DMS 273 (cell line): ENCODE measurements around the gene SHOX.
"Not testable (repeated sequence)": the region's sequence is repeated elsewhere in the genome, so short reads cannot be mapped to it uniquely, and the experiment has no call there.

Experiments used
- DNase-seq: peaks from one replicate; lab custom pipeline; 2025; ENCODE audit not compliant: unreplicated experiment; lab: John Stamatoyannopoulos, UW

Gene SHOX

GRCh38 chrX:636981-637659, 6.5 kb downstream of the SHOX start:
- DNase-seq = no peak

DNA sequence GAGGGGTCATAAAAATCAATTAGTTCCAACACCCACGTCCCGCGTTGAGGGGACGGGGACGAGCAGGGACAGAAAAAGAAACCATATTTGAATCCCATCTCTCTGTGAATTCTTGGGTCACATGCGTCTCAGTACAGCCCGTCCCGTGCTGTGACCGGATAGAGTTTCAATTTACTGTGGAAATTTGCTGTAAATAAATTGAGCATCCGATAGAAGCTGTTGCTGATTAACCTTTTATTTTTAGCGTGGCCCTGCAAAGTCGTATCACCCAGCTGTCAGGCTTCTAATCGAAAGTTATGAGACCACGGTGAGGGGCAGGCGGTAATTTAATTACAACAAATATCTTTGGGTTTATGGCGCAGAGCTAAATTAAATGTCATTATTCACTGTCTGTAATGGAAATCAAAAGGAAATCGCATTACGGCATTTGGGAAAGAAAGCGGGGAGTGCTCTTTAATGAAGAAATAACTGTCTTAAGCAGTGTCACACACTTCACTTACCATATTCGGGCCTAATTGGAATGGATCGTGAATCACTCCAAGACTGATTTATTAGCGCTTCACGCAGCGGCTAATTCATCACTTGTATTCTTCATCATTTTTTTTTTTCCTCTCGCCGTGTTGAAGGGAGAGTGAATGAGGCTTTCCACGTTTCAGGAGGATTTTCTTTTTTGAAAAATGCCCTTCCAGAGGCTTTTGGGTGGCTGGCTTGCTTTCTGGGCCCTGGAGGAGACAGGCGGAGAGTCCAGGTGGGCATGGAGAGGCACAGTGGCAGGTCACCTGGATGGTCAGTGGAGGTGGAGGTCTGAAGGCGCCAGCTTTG, 7.3 kb downstream of the SHOX start:
- DNase-seq = no peak

DNA sequence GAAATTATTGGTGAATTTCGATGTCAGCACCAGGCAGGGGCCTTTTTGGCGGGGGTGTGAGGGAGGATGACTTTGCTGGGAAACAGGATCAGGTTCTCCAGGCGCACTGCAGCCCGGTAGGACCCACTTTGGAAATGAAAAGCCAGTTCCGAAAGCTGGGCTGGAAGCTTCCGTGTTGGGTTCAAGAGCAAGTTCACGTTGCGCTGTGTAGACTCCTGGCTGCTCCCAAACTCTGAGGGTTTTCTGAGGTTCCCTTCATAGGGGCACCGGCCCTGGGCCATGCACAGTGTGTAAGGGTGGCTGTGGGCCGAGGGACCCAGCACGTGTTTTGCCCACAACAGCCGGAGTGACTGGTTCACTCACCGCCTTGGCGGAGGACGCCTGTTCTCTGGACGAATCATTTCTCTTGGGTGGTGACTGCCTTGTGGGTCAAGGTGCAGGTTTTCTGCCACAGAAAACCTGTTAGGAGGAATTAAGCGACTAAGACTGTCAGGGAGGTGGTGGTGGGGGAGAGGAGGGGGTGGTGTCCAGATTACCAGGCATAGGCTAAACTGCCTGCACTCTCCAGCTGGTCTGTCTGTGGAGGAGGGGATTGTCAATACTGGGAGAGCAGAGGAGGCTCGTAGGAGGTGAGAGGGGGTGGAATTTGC, 8.0 kb downstream of the SHOX start:
- DNase-seq = no peak

DNA sequence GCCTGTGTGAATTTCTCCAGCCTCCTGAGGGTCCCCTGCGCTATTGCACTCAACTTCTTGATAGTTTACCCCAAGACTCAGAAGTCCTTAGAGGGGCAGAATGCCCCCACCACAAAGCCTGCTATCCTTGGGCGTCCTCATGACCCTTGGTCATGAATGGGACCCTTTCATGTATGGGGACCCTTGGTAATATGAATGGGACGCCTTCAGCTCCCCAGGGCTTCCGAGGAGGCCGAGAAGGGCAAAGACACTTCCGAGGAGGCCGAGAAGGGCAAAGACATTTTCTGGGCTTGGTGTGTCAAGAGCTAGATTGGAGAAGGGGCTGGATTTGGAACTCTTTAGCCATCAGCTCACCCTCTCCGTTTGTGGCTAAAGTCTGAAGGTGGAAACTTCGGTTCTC, 8.6 kb downstream of the SHOX start:
- no peak for DNase-seq

GRCh38 chrX:640641-641040, 10.1 kb downstream of the SHOX start:
- DNase-seq = no peak

GRCh38 chrX:641671-642435, 11.3 kb downstream of the SHOX start:
- no peak for DNase-seq

- DNase-seq = no peak
Observed at GRCh38 chrX:642436-643240, 12.0 kb downstream of the SHOX start.

GRCh38 chrX:643241-643595, 12.6 kb downstream of the SHOX start:
- no peak for DNase-seq

- no peak for DNase-seq
Observed at GRCh38 chrX:643911-644303, 13.3 kb downstream of the SHOX start.

- no peak for DNase-seq
Observed at GRCh38 chrX:644304-645281, 14.0 kb downstream of the SHOX start.

GRCh38 chrX:646228-646495, 15.6 kb downstream of the SHOX start:
- no peak for DNase-seq

- DNase-seq = no peak
Observed at GRCh38 chrX:646796-647195, 16.2 kb downstream of the SHOX start.

DNA sequence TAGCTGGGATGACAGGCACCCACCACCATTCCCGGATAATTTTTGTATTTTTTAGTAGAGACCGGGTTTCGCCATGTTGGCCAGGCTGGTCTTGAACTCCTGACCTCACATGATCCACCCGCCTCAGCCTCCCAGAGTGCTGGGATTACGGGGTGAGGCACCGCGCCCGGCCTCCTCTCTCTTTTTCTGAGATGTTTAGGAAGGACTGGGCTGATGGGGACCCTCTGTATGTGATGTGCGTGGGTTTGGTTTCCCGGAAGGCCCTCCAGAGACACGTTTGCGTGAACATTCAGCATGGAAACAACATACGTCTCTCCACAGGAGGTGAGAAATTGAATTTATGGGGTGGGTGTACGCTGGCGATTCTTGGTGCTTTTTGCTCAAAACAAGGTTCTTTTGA, 18.6 kb downstream of the SHOX start:
- no peak for DNase-seq

DNA sequence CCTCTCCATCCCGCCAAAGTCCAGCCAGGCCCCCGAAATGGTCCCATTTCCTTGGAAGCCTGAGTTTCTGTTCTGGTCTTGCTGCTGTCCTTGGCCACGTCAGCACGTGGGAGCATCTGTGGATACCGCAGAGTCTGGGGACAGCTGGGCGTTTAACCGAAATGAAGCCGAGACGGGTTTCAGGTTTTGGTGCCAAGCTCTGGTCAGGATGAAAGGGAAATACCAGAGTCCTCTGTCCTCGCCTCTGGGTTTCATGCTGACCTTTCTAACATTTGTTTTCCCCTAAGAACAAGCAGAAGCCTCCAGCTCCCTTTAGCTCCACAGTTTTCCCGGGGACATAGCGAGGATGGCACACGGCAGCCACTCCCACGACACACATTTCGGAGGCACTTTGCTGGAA, 19.7 kb downstream of the SHOX start:
- no peak for DNase-seq

GRCh38 chrX:650811-651210, 20.2 kb downstream of the SHOX start:
- no peak for DNase-seq

DNA sequence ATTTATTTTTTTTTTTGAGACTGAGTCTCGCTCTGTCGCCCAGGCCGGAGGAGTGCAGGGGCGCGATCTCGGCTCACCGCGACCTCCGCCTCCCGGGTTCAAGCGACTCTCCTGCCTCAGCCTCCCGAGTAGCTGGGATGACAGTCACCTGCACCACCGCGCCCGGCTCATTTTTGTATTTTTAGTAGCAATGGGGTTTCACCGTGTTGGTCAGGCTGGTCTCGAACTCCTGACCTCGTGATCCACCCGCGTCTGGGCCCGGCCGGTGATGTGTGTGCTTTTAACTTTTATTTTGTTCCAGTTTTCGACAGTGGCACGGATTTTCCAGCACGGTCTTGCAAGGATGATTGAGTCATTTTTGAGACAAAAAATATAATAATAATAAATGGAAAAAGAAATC, 21.3 kb downstream of the SHOX start:
- DNase-seq = not testable (repeated sequence)

DNA sequence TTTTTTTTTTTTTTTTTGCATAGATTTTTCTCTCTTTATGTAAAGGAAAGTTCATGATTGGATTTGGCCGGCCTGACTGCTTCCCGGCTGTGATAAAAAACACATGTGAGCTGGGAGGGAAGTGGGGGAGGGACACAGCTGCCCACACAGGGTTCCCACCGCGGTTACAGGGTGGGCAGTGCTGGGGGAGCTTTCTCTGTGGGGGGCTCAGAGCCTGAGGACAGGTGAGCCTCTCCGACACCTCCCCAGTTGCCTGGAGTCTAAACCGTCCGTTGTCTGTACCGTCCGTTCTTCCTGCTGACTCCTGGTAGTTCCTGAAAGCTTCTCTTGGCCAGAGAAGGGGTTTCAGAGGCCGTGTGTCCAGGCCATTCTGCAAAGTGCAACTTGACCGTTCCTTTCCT, 21.8 kb downstream of the SHOX start:
- DNase-seq = no peak

DNA sequence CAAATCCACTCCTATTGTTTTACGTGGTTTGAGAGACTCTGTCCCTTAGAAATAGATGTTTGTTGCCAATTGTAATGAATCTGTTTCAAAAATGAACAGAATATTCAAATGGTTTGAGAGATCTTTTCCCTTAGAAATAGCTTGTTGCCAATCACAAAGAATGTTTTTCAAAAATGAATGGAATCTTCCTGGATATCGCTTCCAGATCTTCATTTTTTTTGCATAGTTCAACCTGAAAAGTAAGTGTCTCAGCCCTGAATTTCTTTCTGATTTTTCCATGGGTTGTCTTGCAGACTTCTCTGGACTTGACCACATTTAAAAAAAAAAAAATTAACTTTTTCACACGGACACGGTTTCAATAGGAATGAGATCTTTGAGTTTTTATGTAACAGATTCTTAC, 22.7 kb downstream of the SHOX start:
- DNase-seq = no peak

DNA sequence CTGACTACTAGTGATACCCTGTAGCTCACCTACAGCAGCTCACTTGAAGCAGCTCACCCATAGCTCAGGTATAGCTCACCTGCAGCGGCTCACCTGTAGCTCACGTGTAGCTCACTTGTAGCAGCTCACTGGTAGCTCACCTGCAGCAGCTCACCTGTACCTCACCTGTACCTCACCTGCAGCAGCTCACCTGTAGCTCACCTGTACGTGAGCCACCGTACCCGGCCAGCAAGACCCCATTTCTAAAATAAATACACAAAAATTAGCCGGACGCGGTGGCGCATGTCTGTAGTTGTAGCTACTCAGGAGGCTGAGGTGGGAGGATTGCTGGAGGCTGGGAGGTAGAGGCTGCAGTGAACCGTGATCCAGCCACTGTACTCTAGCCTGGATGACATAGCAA, 30.6 kb downstream of the SHOX start:
- no peak for DNase-seq

- no peak for DNase-seq
Observed at GRCh38 chrX:662126-662525, 31.5 kb downstream of the SHOX start.
